IPS DF 19.7 (cell line): ENCODE results near the gene HYKK.
A peak's percentile ranks its signal among the peaks of the same experiment; 100 is the strongest.
"Not testable (repeated sequence)": the region's sequence is repeated elsewhere in the genome, so short reads cannot be mapped to it uniquely, and the experiment has no call there.

Experiments used
- DNase-seq: peaks from one replicate; pipeline ENCODE4 v3.0.0-alpha.2; 2013; ENCODE audit warnings: low read depth, low spot score

Gene HYKK

DNA sequence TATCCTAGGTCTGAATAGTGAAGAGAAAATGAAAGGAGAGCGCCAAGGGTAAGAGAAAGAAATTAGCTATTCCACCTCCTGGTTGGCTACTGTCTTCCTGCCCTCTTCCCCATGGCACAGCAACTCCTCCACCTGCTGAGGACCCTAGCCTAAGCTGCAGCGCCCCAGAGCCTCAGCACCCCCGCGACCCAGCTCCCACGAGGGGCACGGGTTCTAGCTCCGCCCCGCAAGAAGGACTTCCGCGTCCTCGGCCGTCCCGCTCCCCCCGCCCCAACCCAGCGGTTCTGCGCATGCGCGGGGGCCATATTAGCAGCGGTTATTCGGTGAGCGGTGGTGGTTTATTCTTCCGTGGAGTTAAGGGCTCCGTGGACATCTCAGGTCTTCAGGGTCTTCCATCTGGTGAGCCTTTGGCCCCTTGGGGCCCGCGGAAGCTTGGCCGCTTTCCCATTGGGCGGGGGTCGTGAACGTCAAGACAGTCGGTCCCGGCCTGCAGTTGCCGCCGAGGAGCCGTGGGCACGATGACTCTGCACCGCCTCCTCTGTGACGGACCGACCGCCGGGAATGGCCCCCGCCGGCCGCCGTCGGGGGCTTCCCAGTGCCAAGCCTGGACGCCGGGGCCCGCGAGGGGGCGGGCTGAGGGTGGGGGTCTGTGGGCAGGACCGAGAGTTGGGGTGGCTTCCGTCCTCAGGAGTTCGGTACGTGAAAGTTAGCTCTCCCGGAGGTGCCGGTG, 32.9 kb downstream of the HYKK start, which contains the start of gene PSMA4:
PSMA4 (plus strand) TSS at position 304 of the 730 bp plus-strand sequence. CDS start 1,484 bp downstream, outside the sequence.
- DNase-seq, result no peak

DNA sequence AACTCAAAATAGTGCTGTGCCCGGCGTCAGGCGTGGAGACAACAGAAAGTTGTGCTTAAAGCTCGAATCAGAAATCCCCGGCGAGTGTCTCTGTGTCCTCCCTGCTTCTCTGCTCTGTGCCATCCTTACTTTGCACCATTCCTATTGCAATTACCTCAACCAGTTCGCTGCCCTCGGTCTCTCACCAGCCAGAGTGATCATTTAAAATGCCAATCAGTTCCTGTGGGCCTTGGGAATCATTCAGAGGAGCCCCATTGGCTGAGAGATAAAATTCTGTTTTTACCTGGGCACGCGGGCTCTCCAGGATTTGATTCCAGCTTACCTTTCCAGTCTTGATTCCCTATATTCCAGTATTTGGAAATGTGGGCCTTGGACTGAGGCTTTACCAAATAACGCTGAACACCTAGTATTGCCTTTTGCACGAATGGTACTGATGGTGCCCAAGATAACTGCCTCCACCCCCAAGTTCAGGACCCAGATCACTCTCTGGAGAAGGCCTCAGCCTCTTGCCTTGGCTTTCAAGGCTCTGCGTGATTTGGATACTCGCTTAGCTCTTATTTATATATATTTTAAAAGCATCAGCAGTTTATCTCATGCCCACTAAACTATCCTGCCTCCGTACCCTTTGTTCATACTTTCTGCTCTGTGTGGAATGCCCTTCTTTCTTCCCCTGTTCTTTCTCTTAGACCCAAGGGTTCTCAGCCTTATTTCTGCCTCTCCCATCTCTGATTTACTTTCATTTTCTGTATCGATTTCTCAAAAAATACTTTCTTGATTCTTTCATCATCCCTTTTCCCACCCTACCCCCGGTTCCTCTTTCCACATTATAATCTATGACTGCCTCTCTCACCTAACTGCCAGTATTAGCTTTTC, 33.7 kb downstream of the HYKK start:
- DNase-seq, result no peak

DNA sequence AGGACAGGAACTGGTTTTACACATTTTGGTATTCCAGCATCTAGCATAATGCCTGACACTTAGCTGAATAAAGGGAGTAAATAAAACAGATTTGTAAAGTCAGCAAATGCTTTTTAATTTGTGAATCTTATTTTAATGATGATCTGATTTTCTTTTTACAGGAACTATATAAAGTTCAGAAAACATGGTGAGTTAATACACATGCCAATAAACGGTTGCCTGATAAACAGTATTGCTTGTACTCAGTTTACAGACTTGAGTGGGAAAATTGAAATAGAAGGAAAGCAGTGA, 34.3 kb downstream of the HYKK start:
- DNase-seq, result no peak

DNA sequence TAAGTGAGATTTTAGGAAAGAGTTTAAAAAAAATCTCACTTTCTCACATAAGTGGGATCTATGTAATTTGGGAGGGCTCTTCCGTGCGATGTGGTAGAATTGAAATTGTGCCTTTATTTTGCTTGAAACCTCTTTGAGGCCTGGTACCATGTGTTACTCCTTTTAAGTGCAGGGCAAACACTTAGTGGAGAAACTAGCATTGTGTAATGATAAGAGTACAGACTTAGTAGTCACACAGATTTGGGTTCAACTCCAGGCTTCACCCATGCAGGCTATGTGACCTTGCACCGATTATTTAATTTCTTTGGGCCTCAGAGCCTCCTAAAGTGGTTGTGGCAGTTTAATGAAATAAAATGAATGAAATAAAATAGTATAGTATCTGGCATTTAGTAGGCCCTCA, 35.3 kb downstream of the HYKK start:
- no peak for DNase-seq

DNA sequence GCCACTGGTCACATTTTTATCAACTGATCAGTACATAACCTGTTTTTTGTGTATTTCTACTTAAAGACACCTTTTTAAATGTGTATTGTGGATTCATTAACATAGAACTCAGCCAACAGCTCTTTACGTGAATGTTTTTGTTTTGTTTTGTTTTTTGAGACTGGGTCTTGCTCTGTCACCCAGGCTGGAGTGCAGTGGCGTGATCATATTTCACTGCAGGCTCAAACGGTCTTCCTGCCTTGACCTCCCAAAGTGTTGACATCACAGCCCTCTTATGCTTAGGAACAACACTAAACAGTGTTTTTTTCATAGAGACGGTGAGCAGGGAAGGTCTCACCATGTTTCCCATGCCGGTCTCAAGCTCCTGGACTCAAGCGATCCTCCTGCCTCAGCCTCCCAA, 42.8 kb downstream of the HYKK start:
- no peak for DNase-seq

GRCh38 chr15:78550815-78551214, 43.4 kb downstream of the HYKK start:
- DNase-seq, result no peak

DNA sequence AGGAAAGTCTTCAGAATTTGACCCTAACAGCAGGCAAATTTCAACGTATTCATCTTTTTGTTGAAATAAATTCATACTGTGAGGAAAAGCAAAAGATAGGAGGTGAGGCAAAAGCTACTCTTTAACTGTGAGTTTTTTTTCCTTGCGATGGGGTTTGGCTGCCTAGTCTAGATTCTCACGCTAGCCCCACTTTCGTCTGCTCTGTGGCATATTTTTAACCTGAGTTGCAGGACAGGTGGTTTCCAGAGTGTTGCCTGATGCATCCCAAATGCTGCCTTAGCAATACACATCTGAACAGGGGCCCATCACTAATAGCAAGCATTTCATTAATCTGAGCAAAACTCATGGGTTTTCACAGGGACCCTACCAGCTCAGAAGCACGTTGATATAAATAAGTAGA, 44.5 kb downstream of the HYKK start:
- no peak for DNase-seq

GRCh38 chr15:78552597-78552996, 45.2 kb downstream of the HYKK start:
- no peak for DNase-seq

DNA sequence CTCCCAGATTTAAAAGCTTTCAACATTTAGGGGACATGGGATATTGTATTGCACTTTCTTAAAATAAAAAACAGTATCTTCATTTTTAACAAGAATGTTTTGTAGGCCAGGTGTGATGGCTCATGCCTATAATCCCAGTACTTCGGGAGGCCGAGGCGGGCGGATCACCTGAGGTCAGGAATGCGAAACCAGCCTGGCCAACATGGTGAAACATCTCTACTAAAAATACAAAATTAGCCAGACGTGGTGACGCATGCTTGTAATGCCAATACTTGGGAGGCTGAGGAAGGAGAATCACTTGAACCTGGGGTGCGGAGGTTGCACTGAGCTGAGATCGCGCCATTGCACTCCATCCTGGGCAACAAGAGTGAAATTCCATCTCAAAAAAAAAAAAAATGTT, 52.8 kb downstream of the HYKK start:
- not testable (repeated sequence) for DNase-seq

GRCh38 chr15:78561490-78561889, 54.1 kb downstream of the HYKK start:
- DNase-seq, result no peak

DNA sequence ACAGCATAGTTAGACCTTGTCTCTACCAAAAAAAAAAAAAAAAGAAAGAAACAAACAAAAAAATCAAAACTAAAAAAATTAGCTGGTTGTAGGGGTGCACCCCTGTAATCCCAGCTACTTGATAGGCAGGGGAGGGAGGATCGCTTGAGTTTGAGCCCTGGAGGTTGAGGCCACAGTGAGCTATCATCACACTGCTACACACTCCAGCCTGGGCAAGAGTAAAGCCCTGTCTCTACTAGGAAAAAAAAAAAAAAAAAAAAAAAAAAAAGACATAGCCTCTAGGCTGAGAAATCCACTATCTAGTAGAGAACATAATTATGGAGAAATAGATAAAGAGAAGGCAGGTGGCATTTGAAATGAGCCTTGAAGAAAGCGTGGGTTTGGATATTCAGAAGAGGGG, 55.7 kb downstream of the HYKK start:
- DNase-seq, result no peak

DNA sequence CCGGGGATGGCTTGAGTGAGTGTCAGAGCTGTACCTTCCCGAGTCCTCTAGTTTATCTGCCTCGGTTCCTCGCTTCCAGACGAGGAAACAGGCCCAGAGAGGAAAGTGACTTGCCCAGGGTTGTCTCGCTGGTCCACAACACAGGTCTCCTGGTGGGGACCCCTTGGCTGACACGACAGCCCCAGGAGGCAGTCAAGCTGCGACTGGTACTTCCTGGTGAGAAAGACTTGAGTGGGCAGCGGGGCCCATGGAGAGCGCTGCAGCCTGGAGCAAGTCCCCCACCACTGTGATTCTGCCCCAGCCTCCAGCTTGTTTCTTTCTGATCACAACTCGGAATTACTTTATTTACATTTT, 57.3 kb downstream of the HYKK start:
- no peak for DNase-seq

GRCh38 chr15:78565097-78565950, 57.9 kb downstream of the HYKK start, which contains the start of gene CHRNA5:
CHRNA5 (plus strand) TSS chr15:78565520; CDS start chr15:78565720, 200 bp downstream.
- peak; percentile 82 for DNase-seq

DNA sequence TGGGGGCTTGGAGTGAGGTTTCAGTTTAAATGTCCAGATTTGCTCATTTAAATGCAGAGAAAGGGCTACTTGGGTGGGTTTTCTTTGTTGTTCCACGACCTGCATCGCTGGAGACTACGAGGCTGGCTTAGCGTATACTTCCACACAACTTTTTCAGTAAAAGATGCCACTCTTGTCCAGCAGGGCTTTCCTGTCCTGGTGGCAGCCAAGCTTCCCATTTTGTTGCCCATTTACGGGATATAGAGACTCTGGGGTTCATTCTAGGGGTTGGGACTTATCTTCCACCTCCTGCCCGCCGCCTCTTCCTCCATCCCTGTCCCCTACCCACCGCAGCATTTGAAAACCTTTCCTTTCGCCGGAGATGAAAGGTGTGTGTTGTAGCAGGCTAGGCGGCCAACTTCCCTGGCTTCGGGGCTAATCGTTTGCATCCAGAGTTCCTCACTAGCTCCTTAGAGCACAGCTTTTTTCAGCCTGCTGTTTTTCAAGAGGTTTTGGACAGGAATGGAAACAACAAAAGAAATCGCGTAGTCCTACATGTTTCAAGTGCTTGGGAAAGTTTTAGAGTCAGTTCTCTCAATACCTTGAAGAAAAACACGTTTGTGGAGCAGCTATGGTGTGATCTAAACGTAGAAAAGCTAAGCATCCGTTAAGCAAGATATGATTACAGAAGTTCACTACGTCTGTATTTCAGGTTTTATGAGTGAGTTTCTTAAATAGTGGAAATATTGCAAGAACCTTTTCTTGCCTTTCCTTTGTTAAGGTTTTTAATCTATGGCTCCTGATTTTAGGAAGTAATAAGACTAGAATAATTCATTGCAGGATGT, 58.8 kb downstream of the HYKK start:
- DNase-seq, result no peak

DNA sequence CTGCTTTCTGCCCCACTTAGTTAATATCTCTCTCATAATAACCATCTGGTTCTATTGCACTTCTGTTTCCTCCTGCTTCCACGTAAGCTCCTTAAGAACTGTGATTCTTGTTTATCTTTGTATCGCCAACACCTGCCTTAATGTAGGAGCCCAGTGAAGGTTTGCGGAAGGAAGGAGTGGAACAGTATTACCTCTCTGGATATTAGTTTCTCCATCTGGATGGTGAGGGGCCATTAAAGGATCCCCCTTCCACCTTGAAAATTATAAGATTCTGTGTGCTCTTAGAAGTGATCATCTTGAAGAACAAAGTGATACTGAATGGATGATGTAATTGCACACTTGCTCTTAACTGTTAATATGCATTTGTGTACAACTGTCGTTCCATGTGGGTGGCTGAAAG, 60.2 kb downstream of the HYKK start:
- DNase-seq, result no peak

- DNase-seq, result no peak
Observed at GRCh38 chr15:78570710-78571109, 63.3 kb downstream of the HYKK start.

- DNase-seq, result no peak
Observed at GRCh38 chr15:78571382-78571781, 64.0 kb downstream of the HYKK start.

GRCh38 chr15:78573416-78573815, 66.0 kb downstream of the HYKK start:
- DNase-seq, result no peak

DNA sequence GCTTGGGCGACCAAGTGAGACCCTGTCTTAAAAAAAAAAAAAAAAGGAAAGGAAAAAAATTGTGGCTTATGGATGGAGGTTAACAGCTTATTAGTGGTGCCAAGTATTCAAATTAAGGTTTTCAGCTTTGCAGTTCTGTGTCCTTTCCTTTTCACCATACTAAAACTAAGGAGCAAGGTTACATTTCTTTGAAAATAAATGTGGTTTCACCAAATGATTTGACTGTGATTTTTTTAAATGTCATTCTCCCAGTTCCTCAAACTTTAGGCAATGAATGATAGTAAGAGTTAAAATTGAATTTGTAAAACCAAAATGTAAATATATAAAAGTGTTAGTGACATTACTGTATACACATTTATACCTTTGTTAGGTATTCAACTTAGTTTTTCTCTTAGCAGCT, 67.6 kb downstream of the HYKK start:
- no peak for DNase-seq
